Fibroblast of gingiva (primary cell): Measurements from ENCODE around the gene MED12L.

Experiments
- DNase-seq: peaks from one replicate; pipeline ENCODE4 v3.0.0-alpha.2; 2011; ENCODE audit warnings: low read depth

The MED12L gene

DNA sequence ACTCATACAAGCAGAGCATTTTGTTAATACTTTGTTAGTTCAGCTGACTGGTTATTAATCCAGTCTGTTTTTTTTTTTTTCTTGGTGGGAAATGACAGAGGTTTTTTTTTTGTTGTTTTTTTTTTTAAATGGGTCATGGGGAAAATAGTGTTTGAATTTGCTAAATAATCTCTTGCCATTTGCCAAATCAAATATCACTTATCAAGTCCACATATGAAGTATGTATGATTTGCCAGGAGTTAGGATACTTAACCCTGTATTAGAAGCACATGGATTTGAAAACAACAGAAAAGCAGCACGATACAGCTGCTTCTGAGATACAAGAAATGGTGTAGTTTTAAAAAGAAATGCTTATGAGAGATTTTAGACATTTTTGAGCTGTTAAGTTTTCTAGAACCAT lies 171.3 kb downstream of the MED12L start:
- DNase-seq: no peak

DNA sequence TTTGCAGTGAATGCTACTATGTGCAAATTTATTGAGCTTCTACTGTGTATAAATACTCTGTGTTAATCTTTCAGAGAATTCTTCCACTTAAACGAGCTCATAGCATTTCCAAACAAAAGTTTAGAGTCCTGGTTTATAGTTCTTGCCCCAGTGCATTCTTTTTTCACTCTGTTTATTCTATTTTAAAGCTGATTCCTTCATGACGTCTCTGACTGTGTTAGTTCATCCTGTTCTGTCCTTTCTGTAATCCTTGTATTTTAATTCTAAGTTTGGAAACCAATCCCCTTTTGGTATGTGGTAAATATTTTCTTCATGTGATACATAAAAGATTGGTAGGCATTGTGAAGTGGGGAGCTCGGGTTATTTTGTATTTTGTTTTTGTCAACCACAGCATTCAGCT lies 174.2 kb downstream of the MED12L start:
- peak; percentile 35 for DNase-seq

DNA sequence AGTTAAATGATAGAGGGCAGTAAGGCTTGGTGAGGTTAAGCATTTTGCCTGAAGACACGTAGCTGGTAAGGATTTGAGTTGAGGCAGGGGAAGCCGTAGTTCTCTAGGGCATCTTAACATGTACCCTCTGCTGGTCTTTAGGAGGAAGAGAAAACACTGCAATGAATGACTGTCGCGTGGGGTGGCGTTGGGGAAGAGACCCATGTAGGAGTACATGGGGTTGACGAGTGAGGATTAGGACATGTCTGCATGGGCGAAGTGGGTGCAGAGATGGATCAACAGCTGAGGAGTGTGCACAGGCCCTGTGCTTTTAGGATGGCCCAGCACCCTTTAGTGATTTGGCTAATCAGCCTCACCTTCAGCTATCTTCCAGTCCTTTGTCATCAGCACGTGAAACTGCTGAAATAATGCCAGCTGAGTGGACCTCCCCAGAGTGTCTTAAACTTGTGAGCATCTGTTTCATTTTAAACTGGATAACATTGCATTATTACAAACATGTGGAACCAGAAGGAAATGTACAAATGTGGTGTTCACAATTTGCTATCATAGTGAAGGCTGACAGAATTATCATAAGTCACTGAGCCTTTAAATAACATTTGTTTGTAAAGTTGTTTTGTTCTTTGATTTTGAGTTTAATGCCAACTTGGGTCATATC lies 177.5 kb downstream of the MED12L start:
- peak; percentile 68 for DNase-seq

DNA sequence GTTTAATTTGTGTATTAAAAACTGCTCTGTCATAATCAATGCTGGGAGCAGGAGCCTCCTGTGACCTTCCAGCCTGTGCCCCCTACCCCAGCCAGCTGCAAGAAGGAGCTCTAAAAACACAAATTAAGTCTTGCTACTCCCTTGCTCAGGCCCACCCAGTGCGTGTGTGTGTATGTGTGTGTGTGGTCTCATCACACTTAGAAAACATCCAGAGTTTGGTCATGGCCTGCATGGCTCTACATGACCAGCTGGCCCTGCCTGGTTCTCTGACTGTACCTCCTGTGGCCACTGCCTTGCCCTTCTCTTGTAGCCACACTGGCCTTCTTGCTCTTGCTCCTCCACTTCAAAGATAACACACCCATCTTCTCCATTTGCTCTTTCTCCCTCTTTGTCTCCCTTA lies 179.1 kb downstream of the MED12L start:
- no peak for DNase-seq

DNA sequence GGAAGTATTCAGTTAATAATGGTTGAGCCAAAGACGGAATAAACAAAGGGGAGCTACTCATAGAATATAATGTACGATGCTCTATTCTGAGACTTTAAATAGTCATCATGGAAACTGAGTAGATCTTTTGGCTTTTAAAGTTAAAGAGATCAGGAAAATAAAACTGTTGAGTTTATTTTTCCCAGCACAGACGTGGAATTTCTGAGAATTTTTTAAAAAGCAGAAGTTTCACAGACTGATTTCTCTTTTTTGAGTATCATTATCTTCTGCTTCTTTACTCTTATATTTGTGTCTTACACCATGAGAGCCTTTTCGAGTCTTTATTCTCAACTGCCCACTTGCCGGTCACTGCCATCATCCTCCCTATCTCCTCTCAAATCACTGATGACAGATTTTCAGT lies 179.7 kb downstream of the MED12L start:
- no peak for DNase-seq

DNA sequence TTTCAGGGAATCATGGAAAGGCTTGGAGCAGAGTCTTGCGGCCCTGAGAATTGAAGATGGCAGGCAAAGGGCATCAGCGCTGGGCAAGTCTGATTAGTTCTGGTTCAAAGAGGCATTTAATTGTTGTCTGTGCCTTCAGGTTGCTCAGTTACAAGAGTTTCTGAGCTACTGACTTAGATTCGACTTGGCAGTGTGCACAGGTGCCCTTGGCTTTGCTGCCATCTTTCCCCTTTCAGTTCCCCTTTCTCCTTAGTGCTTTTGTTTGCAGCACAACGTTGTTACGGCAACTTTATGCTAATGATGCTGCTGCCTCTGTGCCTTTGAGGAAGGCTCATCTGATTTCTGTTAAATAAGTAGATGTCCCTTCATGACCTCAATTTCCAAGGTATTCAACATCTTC lies 180.4 kb downstream of the MED12L start:
- DNase-seq: no peak

DNA sequence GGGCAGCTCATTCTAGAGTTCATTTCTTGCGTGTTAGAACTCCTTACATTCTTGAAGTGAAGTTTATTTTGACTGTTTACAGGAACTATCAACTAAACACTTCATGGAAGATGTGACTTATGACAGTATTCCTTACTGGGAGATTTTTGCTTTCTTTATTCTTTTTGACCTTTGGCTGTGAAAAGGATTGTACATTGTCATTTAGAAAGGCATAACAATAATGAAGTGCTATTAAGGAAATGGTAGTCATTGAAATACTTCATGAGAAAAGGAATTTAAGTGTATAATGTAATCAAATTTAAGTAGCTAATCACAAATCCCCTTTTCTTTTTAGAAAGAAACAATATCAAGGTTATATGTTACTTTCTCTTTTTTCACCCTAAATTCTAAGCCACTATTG lies 181.6 kb downstream of the MED12L start:
- DNase-seq: no peak

DNA sequence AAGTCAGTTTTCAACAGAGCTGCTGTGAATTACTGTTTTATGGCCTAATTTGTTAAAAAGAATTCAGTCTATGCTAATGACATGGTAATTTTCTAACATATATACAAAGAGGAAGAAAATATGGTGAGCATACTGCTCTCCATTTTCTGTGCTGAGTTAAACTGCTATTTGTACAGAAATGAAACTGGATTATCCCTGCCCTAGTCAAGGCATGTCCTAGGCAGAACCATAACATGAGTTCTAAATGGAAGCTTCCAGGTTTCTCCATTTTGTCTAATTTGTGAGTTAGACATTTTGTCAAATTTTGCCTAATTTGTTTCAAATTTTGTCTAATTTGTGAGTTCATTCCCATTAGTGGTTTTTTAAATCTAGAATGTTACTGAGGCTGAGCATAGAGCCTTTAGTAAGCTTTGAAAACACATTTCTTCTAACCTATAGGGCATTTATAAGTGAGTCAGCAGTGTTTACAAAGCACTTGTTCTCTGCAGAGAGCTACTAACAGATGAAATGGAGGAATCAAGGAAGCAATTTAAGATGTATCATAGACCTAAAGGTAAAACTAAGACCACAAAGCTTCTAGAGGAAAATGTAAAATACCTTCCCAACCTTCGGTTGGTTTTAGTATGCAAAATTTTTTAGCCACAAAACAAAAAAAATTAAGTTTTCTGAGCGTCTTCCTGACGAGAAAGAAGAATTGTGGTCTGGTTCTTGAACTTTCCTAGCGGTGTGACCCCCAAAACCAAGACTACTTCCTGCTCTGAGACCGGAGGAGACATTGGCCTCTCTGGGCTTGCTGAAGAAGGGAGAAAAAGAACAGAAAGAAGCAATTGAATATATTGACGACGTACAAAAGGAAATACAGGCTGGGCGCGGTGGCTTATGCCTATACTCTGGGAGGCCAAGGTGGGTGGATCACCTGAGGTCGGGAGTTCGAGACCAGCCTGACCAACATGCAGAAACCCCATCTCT lies 183.1 kb downstream of the MED12L start:
- no peak for DNase-seq

DNA sequence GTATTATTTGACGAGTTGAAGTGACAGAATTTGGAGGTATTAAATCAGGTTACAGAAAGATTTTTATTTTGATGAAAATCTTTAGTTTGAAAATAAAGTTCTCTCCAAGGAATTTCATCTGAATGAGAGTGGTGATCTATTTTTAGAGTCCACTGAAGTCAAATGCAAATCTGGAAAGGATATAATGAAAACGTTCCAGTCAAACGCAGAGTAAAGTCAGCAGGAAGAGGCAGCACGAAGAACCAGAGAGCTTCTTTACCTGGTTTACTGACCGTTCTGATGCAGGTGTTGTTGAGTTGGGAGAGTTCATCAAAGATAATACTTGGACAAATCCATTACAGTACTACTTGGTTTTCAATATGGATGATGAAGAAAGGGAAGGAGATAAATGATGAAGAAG lies 184.2 kb downstream of the MED12L start:
- DNase-seq: no peak

DNA sequence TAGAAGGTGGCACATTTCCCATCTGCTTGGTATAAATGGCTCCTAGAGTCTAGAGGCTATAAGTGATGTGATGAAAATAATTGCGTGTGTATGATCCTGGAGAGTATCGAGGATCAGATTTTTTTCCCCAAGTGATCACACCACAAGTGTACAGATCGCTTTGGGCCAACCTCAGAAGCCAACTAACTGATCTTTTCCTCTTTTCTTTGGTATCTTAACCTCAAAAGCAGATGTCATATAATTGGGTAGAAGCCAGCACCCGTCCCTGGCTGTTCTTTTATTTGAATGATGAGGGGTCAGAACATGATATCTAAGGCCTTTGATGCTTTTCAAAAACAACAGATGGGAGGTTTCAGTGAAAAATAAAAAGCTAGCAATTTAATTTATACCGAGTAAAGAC lies 189.6 kb downstream of the MED12L start:
- no peak for DNase-seq

DNA sequence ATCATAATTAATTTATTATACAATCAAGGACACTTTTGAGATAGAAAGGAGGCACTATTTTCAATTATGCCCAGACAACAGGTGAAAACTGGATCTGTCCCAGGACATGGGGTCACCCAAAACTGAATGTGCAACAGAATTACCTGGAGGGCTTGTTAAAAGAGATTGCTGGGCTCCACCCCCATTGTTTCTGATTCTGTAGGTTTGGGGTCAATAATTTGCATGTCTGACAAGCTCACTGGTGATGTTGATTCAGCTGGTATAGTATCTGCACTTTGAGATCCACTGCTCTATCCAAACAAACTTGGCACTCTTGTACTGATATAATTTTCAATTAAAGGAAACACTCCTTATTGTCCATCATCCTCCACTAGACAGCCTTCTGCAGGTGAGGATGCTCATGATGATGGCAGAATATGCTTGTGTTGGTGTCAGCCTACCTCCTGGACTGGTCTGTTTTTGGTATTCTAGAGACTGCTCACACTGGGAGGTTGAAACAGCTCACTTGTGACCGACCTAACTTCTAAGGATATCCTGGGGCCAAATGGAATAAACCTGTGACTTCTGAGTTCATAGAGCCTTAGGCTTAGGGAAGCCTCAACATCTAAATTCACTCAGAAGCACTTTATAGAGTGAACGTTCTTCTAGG lies 190.7 kb downstream of the MED12L start:
- no peak for DNase-seq

DNA sequence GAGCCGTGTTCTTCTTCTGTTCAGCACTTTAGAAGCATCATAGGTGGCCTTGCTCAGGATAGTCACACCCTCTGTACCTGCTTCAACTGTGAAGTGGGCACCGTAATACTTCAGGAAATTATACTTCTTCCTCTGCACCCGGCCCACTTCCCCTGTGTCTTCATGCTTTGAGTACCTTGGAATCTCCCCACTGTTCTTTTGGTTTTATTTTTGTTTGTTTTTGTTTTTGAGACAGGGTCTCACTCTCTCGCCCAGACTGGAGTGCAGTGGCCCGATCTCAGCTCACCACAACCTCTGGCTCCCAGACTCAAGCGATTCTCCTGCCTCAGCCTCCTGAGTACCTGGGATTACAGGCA lies 191.2 kb downstream of the MED12L start:
- no peak for DNase-seq

DNA sequence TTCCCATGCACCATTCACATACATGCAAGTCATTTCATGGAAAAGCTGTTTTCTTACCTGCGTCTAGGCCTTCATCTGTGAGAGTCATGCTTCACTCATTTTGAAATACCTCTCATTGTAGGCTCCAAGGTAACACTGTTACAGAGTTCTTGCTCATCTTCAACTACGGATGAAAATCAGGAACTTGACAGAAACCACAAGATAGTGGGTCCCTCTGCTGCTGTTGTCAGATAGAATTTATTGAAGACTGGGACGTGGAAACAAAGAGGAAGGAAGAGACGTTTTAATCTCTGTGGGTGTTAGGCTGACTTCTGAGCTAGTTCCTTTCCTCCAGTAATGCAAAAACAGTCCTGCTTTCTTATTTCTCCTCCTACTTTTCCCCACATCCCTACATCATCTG lies 192.8 kb downstream of the MED12L start, which contains the start of gene P2RY14:
Gene P2RY14, minus strand, starts transcription at position 313 of the 400 bp plus-strand sequence. CDS start 64,226 bp downstream, outside the sequence.
- no peak for DNase-seq

DNA sequence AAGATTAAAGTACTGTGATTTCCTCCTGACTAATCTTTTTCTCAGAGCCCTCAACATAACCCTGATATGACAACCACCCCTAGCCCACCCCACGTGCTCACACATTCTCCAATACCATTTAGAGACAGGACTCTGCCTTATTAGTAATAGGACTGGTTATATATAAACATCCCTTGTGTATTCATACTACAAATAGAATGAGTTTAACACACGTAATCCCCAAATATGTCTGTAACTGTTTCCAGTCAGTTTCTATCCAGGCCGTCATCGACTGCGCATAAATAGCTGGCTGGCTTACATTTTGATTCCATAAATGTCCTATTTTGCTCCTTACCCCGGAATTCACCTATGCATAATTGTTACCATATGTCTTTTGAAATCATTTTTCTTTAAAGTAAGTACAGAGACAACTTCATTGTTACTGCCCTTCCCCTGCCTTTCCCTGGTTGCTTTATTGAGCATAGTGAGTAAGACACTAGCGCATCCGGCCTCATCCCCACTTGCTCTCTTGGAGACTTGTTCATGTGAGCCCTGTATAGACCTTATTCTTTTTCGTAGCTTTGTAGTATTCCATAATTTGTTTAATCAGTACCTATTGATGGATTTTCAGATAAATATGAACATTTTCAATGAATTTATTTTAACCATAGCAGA lies 196.3 kb downstream of the MED12L start:
- DNase-seq: no peak

DNA sequence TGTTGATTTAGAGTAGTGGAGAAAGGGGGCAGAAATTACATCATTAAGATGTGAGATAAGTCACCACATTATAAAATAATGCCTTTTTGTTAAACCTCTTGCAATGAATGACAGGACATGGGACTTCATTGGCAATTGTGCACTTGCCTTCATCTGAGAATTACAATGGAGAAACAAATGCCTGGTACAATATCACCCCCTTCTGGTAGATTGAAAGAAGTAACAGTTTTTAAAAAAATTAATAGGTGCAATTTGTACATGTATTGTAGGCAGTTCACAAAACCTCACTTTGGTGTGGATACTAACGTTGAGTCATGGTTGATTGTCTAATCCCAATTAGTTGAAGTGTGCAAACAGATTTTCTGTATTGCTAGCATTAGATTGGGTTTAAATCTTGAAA lies 197.5 kb downstream of the MED12L start:
- peak; percentile 36 for DNase-seq

DNA sequence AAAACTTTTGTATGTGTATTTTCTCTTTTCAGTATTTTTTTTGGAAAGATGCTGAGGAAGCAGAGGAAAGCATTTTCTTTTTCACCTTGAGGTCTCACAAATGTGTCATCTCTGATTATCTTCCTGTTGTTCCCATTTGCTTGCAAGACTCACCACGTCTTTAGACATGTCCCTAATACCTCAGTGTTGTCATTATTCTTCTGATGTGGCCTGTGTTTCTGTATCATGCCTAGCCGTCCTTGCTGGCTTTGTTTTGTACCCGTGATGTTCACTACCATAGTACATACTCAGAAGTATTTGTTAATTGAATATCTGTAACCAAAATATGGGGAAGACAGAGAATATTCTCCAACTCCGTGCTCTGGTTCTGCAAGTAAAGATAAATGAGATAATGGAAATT lies 197.9 kb downstream of the MED12L start:
- no peak for DNase-seq

DNA sequence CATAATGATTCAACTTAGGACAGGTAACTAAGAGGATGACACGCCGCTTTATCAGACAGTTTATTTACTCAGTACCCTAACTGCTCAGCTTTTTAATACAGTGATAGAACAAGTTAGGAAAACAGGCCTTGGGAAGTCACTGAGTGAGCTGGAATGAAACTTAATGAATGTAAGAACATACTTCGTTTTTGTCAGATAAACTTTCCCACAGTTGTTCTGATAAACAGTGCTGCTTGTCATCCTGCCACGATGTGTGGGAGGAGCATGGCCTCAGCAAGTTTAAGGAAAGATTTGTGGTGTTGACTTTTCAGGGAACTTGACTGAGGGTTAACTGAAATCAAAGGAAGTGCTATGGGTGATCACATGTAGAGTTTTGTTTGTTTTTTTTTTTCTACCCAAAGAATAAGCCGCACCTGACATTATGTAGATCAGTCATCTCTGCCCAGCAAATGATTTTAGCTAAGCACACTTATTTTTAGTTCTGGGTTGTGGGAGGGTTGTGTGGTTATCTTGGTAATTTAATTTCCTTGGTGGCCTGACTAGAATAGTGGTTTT lies 198.5 kb downstream of the MED12L start:
- peak; percentile 27 for DNase-seq

DNA sequence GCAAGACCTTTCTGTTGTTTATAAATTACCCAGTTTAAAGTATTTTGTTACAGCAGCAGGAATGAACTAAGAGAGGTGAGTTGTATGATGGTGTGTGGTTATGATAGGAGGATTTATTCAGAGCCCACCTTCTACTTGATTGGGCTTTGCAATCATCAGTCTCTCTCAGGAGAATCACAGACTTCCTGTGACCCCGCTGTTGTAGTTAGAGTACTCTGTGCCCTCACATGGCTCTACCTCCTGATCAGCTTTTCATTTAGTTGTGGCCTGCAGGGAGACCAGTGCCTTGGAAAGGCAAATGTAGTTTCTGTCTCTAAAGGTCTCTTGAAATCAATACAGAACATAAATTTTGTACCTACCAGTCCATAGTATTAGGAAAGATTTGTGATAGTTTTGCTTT lies 200.5 kb downstream of the MED12L start:
- DNase-seq: no peak

DNA sequence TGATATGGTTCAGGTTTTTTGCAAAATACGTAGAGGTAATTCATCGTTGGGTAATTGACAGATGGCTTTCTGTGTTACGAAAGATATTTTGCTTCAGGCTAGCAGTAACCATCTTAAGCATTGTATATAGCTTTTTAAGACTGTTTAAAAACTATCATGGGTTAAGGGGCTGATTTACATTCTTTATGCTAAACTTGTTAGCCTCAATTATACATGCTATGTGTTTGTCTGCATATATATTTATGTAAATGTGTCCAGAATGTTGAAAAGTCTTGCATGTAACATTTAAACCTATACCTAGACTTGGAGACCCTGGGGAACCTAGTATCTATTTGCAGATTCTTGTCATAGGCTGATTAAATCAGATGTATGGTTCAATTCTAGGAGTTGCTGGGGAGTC lies 204.0 kb downstream of the MED12L start:
- DNase-seq: no peak

DNA sequence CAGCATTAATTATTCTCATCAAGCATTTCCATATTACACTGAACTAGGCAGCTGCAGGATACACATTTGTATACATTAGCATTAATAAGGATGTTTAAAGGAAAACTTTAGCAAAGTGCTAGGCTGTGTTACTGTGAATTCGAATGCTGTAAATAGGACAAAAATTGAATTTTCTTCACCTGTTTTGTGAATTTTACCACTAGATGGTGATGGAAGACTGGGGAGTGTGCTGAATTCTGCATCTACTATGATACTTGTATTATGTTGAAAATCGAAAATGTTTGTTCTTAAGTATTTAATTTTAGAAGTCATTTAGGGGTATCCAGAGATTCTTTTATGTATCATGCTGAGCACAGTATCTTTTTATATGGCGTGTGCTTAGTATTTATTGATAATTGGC lies 205.2 kb downstream of the MED12L start:
- DNase-seq: peak; percentile 41

DNA sequence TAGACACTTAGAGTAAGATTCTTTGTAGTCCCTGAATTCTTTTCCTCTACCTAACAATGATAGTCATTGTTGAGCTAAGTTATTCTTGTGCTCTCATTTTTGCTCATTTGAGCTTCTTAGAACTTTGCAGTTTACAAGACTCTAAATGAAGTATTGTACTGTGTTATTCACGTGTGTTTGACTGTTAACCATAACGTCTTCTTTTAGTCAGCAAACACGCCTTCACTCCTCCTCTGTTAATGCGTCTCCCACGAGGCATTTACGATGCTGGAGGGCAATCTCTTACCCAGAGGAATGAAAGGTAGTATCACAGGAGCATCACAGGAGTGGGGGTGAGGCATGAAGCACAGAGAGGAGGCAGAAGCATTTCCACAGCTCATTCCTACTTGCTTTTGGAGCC lies 207.7 kb downstream of the MED12L start:
- no peak for DNase-seq

DNA sequence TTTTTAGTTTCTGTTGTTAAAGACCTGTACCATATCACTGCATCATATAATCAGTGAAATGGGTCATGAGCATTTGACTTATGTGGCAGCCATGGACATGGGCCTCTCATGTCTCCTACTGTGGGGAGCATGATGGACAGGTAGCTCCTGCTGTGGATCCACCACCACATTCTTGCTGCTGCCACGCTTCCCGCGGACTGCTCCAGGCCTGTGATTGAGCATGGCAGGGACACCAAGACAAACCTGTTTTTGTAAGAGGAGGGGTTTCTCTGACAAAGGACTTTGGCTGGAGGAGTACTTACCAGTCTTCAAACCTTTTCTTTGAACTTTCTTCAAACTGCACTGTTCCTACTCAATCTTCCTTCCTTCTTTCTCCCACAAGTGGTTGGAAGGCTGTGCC lies 210.8 kb downstream of the MED12L start:
- DNase-seq: no peak
